GM12891 (cell line): Measurements from ENCODE around the gene CCSER1.

Source experiments
- POLR2A ChIP-seq: IDR thresholded peaks from 2 replicates; pipeline ENCODE4 v1.6.1; 2011; ENCODE audit warnings: low read depth, low read length, control low read depth
- POLR2AphosphoS5 ChIP-seq: IDR thresholded peaks from 2 replicates; pipeline ENCODE4 v1.6.1; 2011; ENCODE audit warnings: low read depth, low read length, control low read depth
- POU2F2 ChIP-seq: IDR thresholded peaks from 2 replicates; pipeline ENCODE4 v1.6.1; 2011; ENCODE audit warnings: low read depth, mild to moderate bottlenecking, control low read depth, low read length, moderate library complexity
- SPI1 ChIP-seq: IDR thresholded peaks from 2 replicates; pipeline ENCODE4 v1.6.1; 2011; ENCODE audit warnings: low read depth, low read length, control low read depth
- TAF1 ChIP-seq: IDR thresholded peaks from 2 replicates; pipeline ENCODE4 v1.6.1; 2011; ENCODE audit warnings: low read depth, low read length, control low read depth

- no peak for TF ChIP-seq TAF1
- TF ChIP-seq POLR2A = no peak
- no peak for TF ChIP-seq SPI1
- no peak for TF ChIP-seq POU2F2
- no peak for TF ChIP-seq POLR2AphosphoS5
Observed at GRCh38 chr4:90995996-90996395, 868.8 kb downstream of the CCSER1 start.
